Epithelial cell of esophagus (primary cell): ENCODE data around the gene RABEPK.
"Not testable (repeated sequence)": the region's sequence is repeated elsewhere in the genome, so short reads cannot be mapped to it uniquely, and the experiment has no call there.

Source experiments
- DNase-seq: peaks from one replicate; pipeline ENCODE4 v3.0.0; 2010; ENCODE audit warnings: low read depth
- H3K4me3 ChIP-seq: 2 replicates; pipeline ENCODE4 v1.5.1; 2011; ENCODE audit warnings: mild to moderate bottlenecking, low read length, control low read depth
- TF ChIP-seq, protein P1 (sequence below): IDR thresholded peaks from 2 replicates; pipeline ENCODE4 v1.5.1; 2011; ENCODE audit warnings: low read depth, mild to moderate bottlenecking, low read length, control low read depth, inconsistent platforms; ENCODE audit not compliant: insufficient read depth; ENCODE audit errors: missing control alignments

Gene RABEPK

DNA sequence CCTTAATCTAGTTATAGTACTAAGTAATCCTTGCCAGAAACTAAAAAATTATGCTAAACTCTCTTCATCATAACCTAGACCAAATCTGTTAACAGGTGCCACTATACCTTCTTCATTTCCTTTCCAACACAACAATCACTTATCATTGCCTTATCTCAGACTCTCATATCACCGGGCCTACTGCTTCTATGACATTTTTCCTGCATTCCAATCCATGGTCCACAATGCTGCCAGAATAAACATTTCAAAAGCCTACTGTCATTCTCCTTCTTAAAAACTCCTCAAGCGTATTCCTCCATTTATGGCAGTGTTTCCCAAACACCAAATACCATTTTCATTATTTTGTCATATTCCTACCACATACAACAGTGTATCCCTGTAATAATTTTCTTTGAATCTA, 17.3 kb upstream of the RABEPK start:
- TF ChIP-seq, protein P1, sequence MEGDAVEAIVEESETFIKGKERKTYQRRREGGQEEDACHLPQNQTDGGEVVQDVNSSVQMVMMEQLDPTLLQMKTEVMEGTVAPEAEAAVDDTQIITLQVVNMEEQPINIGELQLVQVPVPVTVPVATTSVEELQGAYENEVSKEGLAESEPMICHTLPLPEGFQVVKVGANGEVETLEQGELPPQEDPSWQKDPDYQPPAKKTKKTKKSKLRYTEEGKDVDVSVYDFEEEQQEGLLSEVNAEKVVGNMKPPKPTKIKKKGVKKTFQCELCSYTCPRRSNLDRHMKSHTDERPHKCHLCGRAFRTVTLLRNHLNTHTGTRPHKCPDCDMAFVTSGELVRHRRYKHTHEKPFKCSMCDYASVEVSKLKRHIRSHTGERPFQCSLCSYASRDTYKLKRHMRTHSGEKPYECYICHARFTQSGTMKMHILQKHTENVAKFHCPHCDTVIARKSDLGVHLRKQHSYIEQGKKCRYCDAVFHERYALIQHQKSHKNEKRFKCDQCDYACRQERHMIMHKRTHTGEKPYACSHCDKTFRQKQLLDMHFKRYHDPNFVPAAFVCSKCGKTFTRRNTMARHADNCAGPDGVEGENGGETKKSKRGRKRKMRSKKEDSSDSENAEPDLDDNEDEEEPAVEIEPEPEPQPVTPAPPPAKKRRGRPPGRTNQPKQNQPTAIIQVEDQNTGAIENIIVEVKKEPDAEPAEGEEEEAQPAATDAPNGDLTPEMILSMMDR = no peak

DNA sequence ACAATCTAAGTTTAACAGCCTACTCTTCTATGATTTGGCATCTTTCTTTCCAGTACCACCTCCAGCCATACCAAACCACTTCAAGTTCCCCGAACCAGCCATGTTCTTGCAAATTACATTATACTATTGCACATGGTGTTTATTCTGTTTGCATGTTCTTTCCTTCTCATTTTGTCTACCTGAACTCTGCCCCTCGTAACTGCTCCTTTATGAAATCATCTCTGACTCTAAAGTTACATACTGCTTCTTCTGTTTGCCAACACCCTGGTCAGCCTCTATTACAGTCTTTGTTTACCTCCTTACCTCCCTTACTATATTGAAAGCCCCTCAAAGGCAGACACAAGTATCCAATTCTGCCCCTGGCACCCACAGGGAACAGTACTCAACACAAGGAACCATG, 16.8 kb upstream of the RABEPK start:
- no peak overlapping the region for H3K4me3 ChIP-seq
- no peak for DNase-seq
- TF ChIP-seq, protein P1 = no peak

More for the DNA sequence above, 17.3 kb upstream of the RABEPK start:
- no peak overlapping the region for H3K4me3 ChIP-seq
- no peak for DNase-seq

GRCh38 chr9:125189011-125189360, 11.4 kb upstream of the RABEPK start:
- H3K4me3 ChIP-seq = peak overlapping the region; percentile 96
- DNase-seq = peak; percentile 21
- TF ChIP-seq, protein P1 = no peak

DNA sequence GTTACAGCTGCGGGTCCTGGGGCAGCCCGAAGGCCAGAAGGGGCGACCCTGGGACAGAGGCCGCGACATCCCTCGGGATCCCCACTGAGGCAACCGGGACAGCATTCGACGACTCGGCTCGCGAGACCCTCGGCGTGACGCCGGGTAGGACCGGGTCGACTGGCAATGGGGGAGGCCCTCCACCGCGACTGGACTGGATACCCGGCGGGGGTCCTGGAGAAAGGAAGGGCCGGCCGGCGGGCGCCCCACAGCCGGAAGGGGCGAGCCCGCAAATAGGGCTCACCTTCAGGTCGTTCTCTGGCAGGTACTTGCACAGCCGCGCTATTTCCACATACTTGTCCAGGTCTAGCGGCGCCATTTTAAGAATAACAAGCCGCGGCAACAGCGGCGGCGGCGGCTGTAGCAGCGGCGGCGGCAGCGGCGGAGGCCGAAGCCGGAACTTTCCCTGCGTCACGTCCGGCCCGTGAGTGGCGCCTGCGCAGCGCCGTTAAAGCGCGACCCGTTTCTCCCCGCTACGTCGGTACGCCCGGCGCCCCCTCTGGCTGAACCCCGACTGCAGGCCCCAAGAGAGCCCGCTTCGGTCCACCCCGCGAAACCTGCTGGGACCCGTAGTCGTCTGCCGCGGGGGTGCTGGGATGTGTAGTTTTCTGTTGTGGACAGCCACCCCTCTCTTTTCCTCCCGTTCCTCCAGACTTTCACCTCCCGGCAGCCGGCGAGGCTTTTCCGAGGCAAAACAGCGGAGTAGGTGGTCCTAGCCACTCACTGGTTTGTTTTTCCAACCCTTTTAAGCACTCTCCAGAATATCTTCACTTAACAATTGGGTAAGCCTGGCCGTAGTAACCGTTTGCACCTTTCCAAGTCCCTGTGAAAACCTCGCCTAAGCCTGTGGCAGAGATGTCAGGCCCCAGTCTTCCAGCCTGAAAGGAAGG, 10.7 kb upstream of the RABEPK start, which contains the start of gene PPP6C:
Gene PPP6C (minus strand): TSS at position 443 of the 929 bp plus-strand sequence. CDS start 85 bp downstream, at position 358.
- TF ChIP-seq, protein P1 = peak; percentile 61

DNA sequence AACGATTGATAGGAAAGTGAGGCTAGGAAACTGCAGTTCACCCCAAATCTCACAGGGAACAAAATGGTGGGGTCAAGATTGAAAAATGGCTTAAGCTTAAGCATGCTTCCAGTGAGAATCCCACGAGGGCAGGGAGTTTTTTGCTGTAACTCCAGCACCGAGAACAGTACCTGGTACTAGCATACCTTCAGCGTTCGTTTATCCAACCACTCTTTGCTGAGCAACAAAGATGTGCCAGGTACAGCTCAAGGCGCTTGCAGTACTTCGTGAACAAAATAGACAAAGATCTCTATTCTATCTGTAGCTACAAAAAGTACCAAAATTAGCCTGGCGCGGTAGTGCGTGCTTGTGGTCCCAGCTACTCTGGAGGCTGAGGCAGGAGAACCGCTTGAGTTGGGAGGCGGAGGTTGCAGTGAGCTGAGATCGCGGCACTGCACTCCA, 10.0 kb upstream of the RABEPK start:
- TF ChIP-seq, protein P1 = no peak
- DNase-seq = no peak
- H3K4me3 ChIP-seq = peak overlapping the region; percentile 96

More for the DNA sequence above, 10.7 kb upstream of the RABEPK start, which contains the start of gene PPP6C:
- H3K4me3 ChIP-seq = peak within 1 kb of the TSS; percentile 96
- peak; percentile 97 for DNase-seq

DNA sequence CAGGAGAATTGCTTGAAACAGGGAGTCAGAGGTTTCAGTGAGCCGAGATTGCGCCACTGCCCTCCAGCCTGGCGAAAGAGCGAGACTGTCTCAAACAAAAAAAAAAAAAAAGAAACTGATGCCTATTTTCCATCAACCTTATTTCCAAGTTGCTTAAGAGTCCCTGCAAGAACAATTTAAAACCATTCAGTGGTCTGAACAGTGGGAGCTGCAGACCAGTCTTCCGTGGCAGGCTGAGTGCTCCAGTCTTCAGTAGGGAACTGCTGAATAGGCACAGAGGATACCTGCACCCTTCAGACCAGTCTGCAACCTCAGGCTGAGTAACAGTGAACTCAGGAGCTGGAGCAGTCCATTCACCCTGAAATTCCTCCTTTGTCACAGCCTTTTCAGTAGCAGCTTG, 5.9 kb upstream of the RABEPK start:
- not testable (repeated sequence) for DNase-seq, H3K4me3 ChIP-seq

- H3K4me3 ChIP-seq = not testable (repeated sequence)
Measured at GRCh38 chr9:125195591-125195990, 4.8 kb upstream of the RABEPK start.

DNA sequence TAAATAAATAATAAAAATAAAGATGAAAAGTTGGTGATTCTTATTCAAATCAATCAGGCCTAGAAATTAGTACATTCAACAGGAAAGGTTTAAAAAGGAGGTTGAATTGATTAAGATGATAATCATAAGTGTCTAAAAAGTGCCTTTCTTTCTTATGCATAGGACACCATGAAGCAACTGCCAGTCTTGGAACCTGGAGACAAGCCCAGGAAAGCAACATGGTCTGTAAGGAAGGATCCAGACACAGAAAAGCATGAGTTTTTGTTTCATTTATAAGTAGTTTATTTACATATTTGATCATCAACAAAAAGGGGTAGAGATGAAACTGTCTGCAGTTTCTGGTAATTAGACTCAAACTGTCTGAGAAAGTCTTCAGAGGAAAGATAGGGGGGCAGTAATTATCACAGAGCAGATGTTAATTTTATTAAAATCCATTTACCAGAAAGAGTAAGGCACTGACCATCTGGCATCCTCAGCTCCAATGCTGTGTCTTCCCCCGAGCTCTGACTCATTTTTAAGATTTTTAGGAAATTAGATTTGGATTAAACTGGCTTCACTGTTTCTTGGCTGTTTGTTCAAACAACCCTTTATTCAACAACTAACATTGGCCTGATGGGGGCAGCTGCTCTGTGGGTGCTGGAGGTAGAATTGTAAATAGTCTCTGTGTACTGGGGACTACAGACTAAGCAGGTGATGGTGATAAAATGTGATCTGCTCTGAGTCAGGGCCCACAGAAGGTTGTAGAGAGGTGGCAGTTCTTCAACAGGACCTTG, 2.7 kb downstream of the RABEPK start:
- DNase-seq = no peak
- TF ChIP-seq, protein P1 = no peak
- H3K4me3 ChIP-seq = no peak overlapping the region

More at GRCh38 chr9:125195591-125195990, 4.8 kb upstream of the RABEPK start:
- DNase-seq = not testable (repeated sequence)
